Activated T-cell treated with anti-CD3 and anti-CD28 coated beads, Interleukin-2, amount 50 U/mL, for 48 hours (primary cell): ENCODE measurements around the gene UQCR10.

Source experiments
- DNase-seq, 2 experiments: peaks; one replicate each; pipeline ENCODE4 v3.0.0-alpha.2; 2020

Gene UQCR10

DNA sequence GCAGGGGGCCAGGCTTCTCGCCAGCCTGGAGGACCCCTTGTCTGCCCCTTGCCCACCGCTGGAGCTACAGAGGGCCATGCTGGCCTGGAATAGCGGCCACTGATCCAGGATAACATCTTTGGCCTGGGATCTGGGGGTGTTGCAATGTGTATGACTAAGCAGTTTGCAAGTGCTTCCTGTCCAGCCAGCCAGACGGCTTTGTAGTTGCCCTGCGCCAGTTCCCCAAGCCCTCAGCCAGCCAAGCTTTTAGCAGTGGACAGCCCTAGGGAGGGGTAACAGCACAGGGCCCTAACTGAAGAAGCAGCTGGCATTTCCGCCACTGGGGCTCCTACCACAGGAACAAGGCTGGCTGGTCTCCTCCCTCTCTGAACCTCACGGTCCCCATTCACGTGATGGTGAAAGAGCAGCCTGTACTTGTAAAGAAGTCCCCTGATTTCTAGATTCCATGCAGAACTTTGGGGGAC, 32.1 kb downstream of the UQCR10 start:
- no peak for DNase-seq

DNA sequence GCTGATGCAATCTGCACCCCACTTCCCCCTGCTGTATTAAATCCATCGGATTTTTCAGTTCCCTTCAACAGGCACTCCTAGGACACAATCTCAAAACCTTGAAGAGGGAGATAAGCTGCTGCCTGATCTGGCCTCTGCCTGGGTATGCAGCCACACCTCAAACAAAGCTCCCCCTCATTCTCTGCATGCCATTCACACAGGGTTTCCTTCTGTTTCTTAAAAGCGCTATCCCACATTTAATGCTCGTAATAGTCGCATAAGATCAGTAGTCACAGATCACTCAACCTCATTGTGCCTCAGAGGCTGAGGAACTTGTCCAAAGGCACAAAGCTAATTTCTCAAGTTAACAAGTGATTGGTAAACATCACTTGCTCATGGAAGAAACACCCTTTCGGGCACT, 34.0 kb downstream of the UQCR10 start:
- DNase-seq: no peak

DNA sequence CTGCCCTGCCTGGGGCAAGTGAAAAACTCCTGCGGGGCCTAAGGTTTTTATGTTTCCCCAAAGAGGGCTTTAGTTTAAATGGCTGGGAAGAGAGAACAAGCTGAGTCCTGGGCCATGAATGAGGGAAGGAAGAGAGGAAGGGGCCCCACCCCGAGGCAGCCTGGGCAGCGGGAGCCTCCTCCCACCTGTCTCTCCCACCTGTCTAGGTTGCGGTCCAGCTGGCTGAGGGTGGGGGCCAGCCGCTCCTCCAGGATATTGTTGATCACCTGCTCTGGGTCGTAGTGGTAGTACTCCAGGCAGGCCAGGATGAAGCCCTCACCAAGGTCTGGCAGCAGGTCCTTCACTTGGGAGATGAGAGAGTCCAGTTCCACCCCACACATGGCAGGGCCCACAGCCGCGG, 34.6 kb downstream of the UQCR10 start:
- no peak for DNase-seq

DNA sequence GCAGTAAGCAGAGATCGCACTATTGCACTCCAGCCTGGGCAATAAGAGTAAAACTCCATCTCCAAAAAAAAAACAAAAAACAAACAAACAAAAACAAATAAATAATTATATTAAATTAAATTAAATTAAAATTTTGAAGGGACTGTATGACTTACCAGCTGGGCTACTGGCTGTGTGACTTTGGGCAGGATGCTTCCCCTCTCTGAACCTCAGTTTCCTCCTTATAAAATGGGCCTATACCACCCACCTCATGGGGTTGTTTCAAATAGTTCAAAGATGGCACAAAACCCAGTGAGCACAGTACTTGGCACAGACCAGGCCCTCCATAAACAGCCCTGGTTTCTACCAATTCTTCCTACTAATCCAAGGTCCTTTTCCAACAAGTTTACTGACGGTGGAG, 36.0 kb downstream of the UQCR10 start:
- DNase-seq: no peak

DNA sequence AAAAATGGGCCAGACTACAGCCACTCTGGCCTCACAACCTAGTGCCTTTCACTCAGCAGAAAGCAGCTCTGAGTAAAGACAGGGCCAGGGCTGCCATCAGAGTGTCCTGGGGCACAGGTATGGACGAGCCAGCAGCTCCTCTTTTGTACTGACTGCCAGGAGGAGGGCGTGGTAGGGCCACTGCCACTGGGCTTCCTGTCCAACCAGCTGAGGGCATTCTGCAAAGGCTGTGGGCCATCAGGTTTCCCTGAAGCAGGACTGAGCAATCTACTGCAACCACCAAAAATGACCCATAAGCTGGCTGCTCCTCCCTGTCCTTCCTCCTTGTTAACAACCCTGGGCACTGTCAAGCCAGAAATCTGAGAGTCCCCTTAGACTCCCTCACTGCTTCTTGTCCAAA, 37.8 kb downstream of the UQCR10 start:
- no peak for DNase-seq

DNA sequence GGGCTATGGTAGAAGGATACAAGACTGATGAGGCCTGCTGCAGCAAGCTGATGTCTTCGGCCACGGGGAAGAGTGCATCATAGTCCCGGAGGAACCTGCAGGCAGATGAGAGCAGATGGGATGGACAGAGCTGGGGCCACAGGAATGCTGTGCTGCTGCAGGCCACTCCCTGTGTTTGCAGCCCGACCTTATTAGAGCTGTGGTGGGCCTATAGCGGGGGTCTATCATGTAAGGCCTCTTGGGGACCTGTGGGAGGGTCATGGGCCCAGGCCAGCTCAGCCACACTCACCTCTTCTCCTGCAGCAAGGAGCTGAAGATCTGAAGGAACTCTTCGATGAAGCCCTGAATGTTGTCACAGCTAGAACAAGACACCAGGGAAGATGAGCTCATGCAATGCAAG, 39.0 kb downstream of the UQCR10 start:
- DNase-seq: no peak

DNA sequence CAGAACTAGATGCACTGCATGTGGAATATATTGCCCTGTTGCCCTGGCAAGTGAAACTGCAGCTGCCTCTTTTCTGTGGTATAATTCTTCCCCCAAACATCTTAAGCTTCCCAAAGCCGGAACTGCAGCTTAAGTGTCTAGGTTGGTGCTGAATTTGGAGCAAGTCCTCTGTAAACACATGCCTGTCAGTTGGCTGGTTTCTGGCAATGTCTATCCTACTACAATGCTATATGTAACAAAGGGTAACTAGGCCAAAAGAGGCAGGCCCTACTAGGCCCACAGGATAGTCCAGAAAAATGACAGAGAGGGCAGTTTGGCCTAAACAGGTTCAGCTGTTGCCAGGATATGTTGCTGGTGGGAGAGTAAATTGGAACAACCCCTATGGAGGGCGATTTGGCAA, 43.0 kb downstream of the UQCR10 start:
- no peak for DNase-seq

DNA sequence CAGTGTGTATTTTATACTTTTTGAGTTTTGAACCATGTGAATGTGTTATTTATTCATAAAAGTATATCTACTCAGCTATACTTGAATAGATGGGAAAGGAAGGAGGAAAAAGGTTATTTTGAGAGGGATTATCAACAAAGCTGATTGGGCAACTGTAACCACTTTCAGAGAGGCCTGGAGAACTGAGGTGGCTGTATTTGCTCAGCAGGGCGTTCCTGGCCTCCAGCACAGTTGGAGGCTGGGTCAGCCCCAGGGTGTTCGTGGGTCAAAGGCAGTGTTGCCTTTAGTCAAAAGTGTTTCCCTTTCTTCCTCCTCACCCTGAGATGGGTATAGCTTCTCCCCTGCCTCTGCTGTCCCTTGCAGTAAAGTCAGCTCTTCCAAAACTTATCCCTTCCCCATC, 44.2 kb downstream of the UQCR10 start:
- no peak for DNase-seq

DNA sequence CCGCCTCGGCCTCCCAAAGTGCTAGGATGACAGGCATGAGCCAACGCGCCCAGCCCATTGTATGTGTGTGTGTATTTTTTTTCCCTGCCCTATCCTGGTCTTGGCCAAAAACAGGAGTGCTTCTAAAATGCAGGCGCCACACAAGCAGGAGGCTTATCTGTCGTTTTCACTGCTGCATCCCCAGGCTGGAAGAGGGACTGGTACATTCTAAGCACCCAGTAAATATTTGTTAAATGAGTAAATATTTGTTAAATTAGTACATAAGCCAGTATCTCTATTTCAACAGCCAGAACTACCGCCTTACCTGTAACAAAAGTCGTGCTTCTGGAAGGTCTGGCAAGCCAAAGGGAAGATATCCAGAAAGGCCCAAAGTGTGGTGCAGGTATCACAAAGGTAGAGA, 46.0 kb downstream of the UQCR10 start:
- DNase-seq: no peak

DNA sequence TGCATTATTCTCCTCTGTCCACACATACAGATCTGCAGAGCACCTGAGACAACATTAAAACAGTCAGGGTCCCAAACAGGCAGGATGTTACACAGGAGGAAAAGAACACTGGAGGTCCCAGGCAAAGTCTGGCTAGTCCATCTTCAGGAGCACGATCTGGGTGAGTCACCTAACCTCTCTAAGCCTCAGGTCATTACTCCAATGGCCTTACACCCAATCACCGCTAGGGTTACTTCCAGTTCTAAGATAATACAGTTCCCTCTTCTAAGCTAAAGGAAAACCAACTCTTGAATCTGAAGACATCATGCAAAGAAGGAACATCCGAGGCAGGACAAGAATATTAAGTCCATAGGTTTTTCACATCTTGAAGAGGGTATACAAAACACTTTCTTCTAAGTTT, 46.4 kb downstream of the UQCR10 start:
- DNase-seq: no peak

DNA sequence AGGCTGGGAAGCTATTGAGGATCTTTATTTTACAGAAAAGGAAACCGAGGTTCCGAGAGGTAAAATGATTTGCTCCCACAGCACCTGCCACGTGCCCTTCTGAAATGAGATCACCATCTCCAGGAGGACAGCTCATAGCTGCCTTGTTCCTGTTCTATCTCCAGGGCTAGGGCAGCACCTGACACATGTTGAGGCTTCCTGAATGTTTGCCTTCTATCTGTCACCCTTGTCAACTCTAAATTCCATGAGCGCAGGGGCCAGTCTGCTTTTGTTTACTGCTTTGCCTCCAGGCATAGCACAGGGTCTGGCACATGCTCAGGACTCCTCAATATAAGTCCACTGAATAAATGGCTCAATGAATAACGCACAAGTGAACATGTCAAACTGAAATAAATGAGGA, 46.8 kb downstream of the UQCR10 start:
- DNase-seq: no peak

DNA sequence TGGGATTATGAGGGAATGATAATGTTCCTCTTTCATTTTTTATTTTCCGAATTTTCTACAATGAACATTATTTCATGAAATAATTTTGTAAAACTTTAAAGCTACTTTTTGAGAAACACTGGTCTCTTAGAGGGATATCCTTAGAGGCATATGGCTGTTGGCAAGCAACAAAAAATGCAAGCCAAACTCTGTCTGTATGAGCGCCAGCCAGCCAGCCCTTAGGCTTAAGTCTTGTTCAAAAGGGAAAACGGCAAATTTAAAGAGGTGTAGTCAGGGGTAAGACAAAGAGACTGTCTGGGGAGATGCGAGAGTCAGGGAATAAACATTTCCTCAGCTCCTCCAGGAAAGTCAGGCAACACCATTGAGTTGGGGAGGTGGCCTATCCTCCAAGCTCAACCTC, 48.4 kb downstream of the UQCR10 start:
- no peak for DNase-seq

DNA sequence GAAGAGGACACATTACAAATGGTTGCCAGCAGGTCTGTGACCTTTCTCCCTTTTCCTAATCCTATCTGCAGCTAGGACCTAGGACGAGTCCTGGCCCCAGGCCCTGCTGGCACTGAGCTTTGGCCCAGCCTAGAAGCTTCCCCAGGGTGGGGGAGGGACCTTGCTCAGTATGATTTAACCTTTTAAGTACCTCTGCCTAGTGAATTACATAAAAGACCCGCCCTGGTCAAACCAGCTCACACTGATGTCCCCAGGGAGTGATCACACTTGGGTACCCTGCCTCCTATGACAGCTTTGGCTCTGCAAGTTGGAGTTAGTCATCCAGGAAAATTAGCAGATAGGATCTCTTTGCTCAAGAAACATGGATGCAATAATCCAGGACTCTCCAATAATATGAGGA, 49.0 kb downstream of the UQCR10 start:
- no peak for DNase-seq

DNA sequence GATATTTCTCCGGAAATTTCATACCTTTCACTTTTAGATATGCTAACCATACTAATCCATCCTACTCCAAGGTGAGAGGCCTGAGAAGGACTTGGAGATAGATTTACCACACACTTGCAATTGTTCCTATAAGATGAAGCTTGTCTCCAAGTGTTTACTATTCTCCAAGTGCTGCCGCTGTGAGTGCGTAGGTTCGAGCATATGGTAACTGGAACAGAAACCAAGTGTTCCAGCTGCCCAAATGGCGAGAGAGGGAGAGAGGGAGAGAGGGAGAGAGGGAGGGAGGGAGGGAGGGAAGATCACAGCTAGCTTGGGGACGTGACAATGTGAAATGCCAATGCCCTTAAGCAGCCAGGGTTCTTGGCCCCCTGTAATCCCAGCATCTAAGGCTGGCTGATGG, 49.4 kb downstream of the UQCR10 start:
- no peak for DNase-seq

DNA sequence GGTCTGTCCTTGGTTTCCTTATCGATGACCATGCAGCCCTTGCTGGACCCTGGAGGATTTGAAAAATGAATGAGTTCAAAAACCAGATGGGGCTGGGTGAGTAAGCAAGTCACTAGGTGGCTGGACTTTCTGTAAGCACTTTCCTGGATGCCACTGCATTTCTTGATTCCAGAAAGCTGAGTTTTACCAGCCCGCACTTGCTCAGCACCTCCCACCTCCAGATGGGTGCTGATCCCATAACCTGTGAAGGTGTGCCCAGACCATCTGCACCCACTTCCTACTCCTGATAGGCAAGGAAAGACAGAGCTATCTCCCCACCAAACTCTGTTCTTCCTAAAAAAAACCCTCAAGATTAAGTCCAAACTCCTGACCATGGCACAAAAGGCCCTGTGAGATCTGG, 49.8 kb downstream of the UQCR10 start:
- no peak for DNase-seq

DNA sequence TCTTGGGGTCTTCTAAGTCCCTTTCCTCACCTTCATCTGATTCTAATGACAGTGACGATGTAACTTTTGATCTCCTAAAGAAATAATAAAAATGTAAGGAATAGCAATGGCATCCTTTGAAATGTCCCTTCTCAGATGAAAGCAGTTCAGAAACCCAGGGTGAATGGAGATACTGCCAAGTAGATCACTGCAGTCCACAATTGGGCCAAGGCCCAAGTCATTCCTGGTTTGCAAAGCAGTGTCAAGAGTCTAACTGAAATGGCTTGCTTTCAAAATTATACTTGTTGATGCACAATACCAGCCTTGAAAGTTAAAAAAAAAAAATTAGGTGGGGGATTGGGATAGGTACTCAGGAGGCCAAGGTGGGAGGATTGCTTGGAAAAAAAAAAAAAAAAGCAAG, 50.6 kb downstream of the UQCR10 start:
- no peak for DNase-seq

DNA sequence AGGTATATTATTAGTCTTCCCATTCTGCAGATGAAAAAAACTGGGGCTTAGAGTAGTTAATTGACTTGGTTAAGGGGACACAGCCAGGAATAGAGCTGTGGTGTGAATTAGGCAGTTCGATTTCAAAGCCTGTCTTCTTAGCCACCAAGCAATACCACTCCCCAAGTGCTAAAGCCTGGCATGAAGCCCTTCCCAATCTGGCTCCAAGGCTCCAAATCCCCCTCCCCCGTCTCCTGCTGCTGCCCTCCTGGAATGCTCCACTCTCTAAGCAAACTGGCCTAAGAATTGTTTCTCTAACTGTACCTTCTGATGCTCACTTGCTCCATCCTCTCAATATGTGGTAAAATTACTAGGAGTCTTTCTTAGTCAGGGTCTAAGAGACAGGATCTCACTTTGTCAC, 52.3 kb downstream of the UQCR10 start:
- DNase-seq: no peak
